ENCODE measurements around the gene NFYA. TPM values are rescaled to one million over a fixed set of nuclear protein-coding genes. Genes with fewer than 3 reads are reported as not detected.

NFYA gene
- total RNA-seq, 4 donors from 2014 or later, result 11.2 to 32.7 (median 16.0) TPM

DNA sequence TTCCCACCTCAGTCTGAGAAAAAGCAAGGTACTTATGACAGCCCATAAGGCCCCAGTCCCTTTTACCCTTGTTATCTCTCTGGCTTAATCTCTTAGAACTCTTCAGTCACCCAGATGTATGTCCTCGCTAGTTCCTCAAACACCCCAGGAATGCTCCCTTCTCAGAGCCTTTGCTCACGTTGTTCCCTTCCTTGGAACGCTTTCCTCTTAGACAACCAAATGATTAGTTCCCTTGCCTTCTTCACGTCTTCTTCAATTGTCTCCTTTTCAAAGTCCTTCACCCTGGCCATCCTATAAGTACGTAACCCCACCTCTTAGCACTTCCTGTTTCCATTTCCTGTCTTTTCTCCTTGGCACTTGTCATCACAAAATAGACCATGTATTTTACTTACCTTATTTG, 20.9 kb upstream of the NFYA start:
- TF ChIP-seq POLR2A (IDR thresholded peaks at IDR 0.05), result no peak
- TF ChIP-seq EP300 (IDR thresholded peaks at IDR 0.05), result no peak
- TF ChIP-seq, protein P1, sequence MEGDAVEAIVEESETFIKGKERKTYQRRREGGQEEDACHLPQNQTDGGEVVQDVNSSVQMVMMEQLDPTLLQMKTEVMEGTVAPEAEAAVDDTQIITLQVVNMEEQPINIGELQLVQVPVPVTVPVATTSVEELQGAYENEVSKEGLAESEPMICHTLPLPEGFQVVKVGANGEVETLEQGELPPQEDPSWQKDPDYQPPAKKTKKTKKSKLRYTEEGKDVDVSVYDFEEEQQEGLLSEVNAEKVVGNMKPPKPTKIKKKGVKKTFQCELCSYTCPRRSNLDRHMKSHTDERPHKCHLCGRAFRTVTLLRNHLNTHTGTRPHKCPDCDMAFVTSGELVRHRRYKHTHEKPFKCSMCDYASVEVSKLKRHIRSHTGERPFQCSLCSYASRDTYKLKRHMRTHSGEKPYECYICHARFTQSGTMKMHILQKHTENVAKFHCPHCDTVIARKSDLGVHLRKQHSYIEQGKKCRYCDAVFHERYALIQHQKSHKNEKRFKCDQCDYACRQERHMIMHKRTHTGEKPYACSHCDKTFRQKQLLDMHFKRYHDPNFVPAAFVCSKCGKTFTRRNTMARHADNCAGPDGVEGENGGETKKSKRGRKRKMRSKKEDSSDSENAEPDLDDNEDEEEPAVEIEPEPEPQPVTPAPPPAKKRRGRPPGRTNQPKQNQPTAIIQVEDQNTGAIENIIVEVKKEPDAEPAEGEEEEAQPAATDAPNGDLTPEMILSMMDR (IDR thresholded peaks at IDR 0.05), result no peak

DNA sequence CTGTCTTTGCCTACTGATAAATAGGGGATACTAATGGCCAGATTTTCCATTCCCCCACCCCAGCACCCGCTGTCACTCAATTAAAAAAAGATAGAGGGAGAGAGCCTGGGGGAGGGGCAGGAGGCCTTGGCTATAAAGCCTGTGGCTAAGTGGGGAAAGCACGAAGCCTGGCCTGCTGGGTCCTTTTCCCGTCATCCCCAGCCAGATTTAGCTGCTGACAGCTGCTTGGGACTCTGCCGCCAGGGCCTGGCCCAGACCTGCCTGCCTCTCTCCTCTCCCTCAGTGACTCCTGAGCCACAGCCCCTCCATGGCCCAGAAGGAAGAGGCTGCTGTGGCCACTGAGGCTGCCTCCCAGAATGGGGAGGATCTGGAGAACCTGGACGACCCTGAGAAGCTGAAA, 19.7 kb upstream of the NFYA start, which contains the start of gene APOBEC2:
Gene APOBEC2, plus strand, starts transcription at position 162 of the 400 bp plus-strand sequence. Its CDS starts 146 bp downstream, at position 308.
- Histone ChIP-seq H3K36me3 (peaks cover 0 to 53% (median 0%) of the 10 kb centered on the region in 3 donors), H3K4me3 (no peak within 1 kb of the TSS), H3K27ac (no peak within 1 kb of the TSS), H3K9me3 (no peaks in the 10 kb centered on the region), H3K27me3 (no peaks in the 10 kb centered on the region), H3K4me1 (no peaks in the 10 kb centered on the region)
- 46 to 66% methylated on average over 4 to 5 of the region's 5 CpGs for WGBS, 2 donors
- DNase-seq (ENCODE audit: low spot score in 2 of 2), result no peak
- TF ChIP-seq EP300 (IDR thresholded peaks at IDR 0.05) (no peak), POLR2A (IDR thresholded peaks at IDR 0.05) (no peak)
- TF ChIP-seq, protein P1 (IDR thresholded peaks at IDR 0.05), result no peak

More for the DNA sequence above, 20.9 kb upstream of the NFYA start:
- Histone ChIP-seq H3K4me3 (no peak overlapping the region), H3K4me1 (no peaks in the 10 kb centered on the region), H3K9me3 (no peaks in the 10 kb centered on the region), H3K27me3 (no peaks in the 10 kb centered on the region), H3K27ac (no peak overlapping the region), H3K36me3 (peaks cover 0 to 43% (median 0%) of the 10 kb centered on the region in 3 donors)
- no peak for DNase-seq (ENCODE audit: low spot score in 2 of 2)
- WGBS, 2 donors, result 69 to 77% methylated on average over 5 of the region's 5 CpGs

DNA sequence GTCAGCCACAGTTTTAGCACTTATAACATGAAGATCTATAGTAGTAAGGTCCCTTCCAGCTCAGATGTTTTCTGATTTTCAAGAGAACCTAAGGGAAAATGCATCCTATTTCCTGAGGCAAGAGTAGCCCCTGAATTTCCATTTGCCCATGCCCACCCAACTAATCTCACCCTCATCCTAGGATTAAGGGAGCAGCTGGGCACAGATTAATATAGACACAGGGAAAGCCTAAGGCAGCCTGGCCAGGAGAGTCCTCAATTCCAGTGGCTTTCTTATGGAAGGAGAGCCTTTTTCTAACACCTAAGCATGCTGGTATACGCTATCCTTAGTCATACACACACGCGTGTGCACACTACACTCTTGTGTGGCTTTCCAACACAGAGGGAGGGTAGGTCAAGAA, 18.3 kb upstream of the NFYA start:
- Histone ChIP-seq H3K4me3 (no peak overlapping the region), H3K36me3 (peaks cover 0 to 45% (median 0%) of the 10 kb centered on the region in 3 donors), H3K4me1 (no peaks in the 10 kb centered on the region), H3K27me3 (no peaks in the 10 kb centered on the region), H3K9me3 (no peaks in the 10 kb centered on the region), H3K27ac (no peak overlapping the region)
- DNase-seq (ENCODE audit: low spot score in 2 of 2), result no peak
- whole genome bisulfite sequencing, 2 donors, result 87 to 93% methylated on average over 3 of the region's 3 CpGs
- TF ChIP-seq POLR2A (IDR thresholded peaks at IDR 0.05) (no peak), EP300 (IDR thresholded peaks at IDR 0.05) (no peak)
- TF ChIP-seq, protein P1 (IDR thresholded peaks at IDR 0.05), result no peak

DNA sequence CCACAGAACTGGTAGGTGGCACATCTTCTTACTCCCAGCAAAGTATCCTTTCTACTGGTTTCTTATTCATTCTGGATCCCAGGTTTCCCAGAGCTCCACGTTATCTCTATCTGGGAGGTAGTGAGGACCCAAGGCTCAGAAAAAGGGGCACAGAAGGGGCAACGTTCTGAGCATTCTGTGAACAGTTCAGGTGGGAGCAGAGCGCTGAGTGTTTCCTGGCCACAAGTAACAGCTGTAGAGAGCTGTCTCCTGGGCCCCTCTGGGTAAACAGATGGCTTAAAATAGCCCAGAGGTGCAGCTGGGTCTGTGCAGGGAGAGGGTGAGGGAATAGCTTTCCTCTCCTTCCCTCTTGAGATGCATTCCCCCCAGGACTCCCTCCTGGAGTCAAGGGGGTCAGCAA, 17.6 kb upstream of the NFYA start:
- H3K4me1 ChIP-seq, result no peaks in the 10 kb centered on the region
- DNase-seq (ENCODE audit: low spot score in 2 of 2), result no peak
- no peaks in the 10 kb centered on the region for H3K9me3 ChIP-seq
- peaks cover 0 to 40% (median 0%) of the 10 kb centered on the region in 3 donors for H3K36me3 ChIP-seq
- no peak overlapping the region for H3K27ac ChIP-seq
- no peaks in the 10 kb centered on the region for H3K27me3 ChIP-seq
- no peak overlapping the region for H3K4me3 ChIP-seq
- TF ChIP-seq, protein P1 (IDR thresholded peaks at IDR 0.05), result no peak
- no peak for TF ChIP-seq EP300 (IDR thresholded peaks at IDR 0.05)
- no peak for TF ChIP-seq POLR2A (IDR thresholded peaks at IDR 0.05)
- WGBS, 2 donors, result 57 to 65% methylated on average over 3 of the region's 3 CpGs

DNA sequence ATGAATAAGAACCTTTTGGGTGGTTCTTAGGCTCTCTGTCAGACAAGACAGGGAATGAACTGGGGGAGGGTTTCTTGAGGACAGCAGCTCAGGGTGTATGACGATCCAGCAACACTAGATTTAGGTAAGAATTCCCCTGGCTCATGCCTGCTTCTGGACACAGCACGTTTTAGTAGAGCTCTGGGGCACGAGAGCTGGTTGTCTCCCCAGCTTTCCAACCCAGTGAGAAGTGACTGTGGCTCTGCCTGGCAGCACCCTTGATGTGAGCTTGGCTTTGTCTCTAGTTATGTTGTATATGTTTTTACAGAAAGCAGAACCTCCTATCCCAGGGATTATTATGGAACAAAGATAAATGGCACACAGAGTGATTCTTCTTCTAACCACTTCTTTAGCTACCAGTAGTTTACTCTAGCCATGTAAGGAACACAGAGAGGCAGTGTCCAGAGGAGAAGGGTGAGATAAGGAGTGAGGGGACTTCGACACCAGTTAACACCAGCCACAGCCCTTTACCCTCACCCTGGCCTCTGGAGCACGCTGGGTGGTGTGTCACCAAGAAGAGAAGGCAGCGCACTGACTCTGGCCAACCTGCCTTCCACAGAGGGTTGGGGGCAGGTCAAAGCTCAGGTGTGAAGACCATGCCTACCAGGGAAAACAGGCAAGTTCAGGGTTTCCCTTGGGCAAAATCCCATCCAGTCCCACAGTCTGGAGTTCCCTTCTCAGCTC, 15.8 kb upstream of the NFYA start:
- 83 to 90% methylated on average over 6 of the region's 6 CpGs for WGBS, 2 donors
- H3K9me3 ChIP-seq, result no peaks in the 10 kb centered on the region
- H3K4me3 ChIP-seq, result no peak overlapping the region
- DNase-seq (ENCODE audit: low spot score in 2 of 2), result no peak
- TF ChIP-seq EP300 (IDR thresholded peaks at IDR 0.05) (no peak), POLR2A (IDR thresholded peaks at IDR 0.05) (no peak)
- TF ChIP-seq, protein P1 (IDR thresholded peaks at IDR 0.05), result no peak
- peaks cover 0 to 33% (median 0%) of the 10 kb centered on the region in 3 donors for H3K36me3 ChIP-seq
- H3K27ac ChIP-seq, result no peak overlapping the region
- H3K4me1 ChIP-seq, result no peaks in the 10 kb centered on the region
- no peaks in the 10 kb centered on the region for H3K27me3 ChIP-seq

Data from tibial nerve (tissue), 4 donors.